ENCODE data around the gene SLC36A2. TPM values are rescaled to one million over a fixed set of nuclear protein-coding genes. Genes with fewer than 3 reads are reported as not detected.

SLC36A2 gene
- total and polyA plus RNA-seq, 2 donors (not counting 1 experiment from before 2014, with no cell fraction given) = not detected

DNA sequence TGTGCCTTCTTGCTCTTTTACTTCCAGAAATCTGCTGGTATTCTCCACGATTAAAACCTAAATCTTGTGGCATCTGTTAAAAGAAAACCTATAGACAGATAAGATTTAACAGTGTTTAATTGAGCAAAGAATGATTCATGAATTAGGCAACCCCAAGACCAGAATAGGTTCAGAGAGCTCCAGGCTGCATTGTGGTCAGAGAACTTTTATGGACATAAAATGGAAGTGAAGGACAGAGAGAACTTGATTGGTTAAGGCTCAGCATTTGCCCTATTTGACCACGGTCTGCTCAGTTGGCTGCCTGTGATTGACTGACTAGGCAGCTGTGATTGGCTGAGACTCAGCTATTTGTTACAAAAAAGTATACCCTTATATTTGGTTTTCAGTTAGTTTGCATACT is 10.4 kb upstream of the SLC36A2 start:
- Histone ChIP-seq H3K4me1 (ENCODE audit: control insufficient read depth, extremely low read depth, insufficient read depth, low read length) (no peaks in the 10 kb centered on the region), H3K4me3 (replicated peaks in 1 of 4; ENCODE audit: control extremely low read depth in 1 of 4, insufficient read depth in 1 of 4, low read depth in 3 of 4, low read length in 4 of 4) (no peak overlapping the region), H4K20me1 (ENCODE audit: control insufficient read depth, extremely low read depth, insufficient read depth, low read length) (no peaks in the 10 kb centered on the region), H2AFZ (ENCODE audit: low read length) (no peak overlapping the region), H3K27me3 (ENCODE audit: control insufficient read depth, insufficient read depth, low read length) (no peaks in the 10 kb centered on the region), H3K9me3 (ENCODE audit: control insufficient read depth, insufficient read depth, low read depth, low read length) (no peaks in the 10 kb centered on the region), H3K4me2 (ENCODE audit: extremely low read depth, insufficient read depth, low read length) (no peak overlapping the region), H3K27ac (ENCODE audit: insufficient read depth, low read length) (no peak overlapping the region), H3K36me3 (ENCODE audit: control insufficient read depth, insufficient read depth, low read length) (no peaks in the 10 kb centered on the region), H3K9ac (ENCODE audit: insufficient read depth, low read length) (no peak overlapping the region), H3K79me2 (ENCODE audit: control insufficient read depth, insufficient read depth, low read length) (no peaks in the 10 kb centered on the region)
- TF ChIP-seq, protein P1, sequence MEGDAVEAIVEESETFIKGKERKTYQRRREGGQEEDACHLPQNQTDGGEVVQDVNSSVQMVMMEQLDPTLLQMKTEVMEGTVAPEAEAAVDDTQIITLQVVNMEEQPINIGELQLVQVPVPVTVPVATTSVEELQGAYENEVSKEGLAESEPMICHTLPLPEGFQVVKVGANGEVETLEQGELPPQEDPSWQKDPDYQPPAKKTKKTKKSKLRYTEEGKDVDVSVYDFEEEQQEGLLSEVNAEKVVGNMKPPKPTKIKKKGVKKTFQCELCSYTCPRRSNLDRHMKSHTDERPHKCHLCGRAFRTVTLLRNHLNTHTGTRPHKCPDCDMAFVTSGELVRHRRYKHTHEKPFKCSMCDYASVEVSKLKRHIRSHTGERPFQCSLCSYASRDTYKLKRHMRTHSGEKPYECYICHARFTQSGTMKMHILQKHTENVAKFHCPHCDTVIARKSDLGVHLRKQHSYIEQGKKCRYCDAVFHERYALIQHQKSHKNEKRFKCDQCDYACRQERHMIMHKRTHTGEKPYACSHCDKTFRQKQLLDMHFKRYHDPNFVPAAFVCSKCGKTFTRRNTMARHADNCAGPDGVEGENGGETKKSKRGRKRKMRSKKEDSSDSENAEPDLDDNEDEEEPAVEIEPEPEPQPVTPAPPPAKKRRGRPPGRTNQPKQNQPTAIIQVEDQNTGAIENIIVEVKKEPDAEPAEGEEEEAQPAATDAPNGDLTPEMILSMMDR (conservative IDR thresholded peaks at IDR 0.05 in 1 of 2, IDR thresholded peaks at IDR 0.05 in 1 of 2; ENCODE audit: low read depth in 1 of 2, low read length in 2 of 2) = no peak
- TF ChIP-seq EZH2 (IDR thresholded peaks at IDR 0.05; ENCODE audit: low read length, missing control alignments) = no peak
- no peak for DNase-seq (ENCODE audit: low read depth in 2 of 2)

DNA sequence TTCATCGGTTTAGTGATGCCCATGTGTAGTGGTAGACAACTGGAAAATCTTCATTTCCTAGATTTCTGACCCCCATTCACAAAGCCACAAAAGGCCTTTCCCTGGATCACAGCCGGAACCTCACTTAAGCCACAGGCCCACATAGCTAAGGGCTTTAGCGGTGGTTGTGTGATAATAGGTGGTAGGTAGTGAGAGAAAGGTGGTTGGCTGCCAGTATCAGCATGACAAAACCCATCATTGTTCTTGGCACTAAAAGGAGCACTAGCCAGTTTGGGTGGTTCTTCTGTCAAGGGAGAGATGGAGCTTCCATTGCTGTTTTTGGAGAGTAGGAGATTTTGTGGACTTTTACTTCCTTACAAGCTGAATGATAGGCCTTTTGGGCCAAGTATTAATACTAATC is 9.7 kb upstream of the SLC36A2 start:
- H3K4me2 ChIP-seq (ENCODE audit: extremely low read depth, insufficient read depth, low read length) = no peak overlapping the region
- H3K9me3 ChIP-seq (ENCODE audit: control insufficient read depth, insufficient read depth, low read depth, low read length) = no peaks in the 10 kb centered on the region
- no peak overlapping the region for H3K4me3 ChIP-seq (replicated peaks in 1 of 4; ENCODE audit: control extremely low read depth in 1 of 4, insufficient read depth in 1 of 4, low read depth in 3 of 4, low read length in 4 of 4)
- no peak for DNase-seq (ENCODE audit: low read depth in 2 of 2)
- H2AFZ ChIP-seq (ENCODE audit: low read length) = no peak overlapping the region
- no peak for TF ChIP-seq EZH2 (IDR thresholded peaks at IDR 0.05; ENCODE audit: low read length, missing control alignments)
- TF ChIP-seq, protein P1 (conservative IDR thresholded peaks at IDR 0.05 in 1 of 2, IDR thresholded peaks at IDR 0.05 in 1 of 2; ENCODE audit: low read depth in 1 of 2, low read length in 2 of 2) = no peak
- no peaks in the 10 kb centered on the region for H3K79me2 ChIP-seq (ENCODE audit: control insufficient read depth, insufficient read depth, low read length)
- no peak overlapping the region for H3K27ac ChIP-seq (ENCODE audit: insufficient read depth, low read length)
- no peaks in the 10 kb centered on the region for H3K36me3 ChIP-seq (ENCODE audit: control insufficient read depth, insufficient read depth, low read length)
- H4K20me1 ChIP-seq (ENCODE audit: control insufficient read depth, extremely low read depth, insufficient read depth, low read length) = no peaks in the 10 kb centered on the region
- H3K27me3 ChIP-seq (ENCODE audit: control insufficient read depth, insufficient read depth, low read length) = no peaks in the 10 kb centered on the region
- H3K9ac ChIP-seq (ENCODE audit: insufficient read depth, low read length) = no peak overlapping the region
- no peaks in the 10 kb centered on the region for H3K4me1 ChIP-seq (ENCODE audit: control insufficient read depth, extremely low read depth, insufficient read depth, low read length)

DNA sequence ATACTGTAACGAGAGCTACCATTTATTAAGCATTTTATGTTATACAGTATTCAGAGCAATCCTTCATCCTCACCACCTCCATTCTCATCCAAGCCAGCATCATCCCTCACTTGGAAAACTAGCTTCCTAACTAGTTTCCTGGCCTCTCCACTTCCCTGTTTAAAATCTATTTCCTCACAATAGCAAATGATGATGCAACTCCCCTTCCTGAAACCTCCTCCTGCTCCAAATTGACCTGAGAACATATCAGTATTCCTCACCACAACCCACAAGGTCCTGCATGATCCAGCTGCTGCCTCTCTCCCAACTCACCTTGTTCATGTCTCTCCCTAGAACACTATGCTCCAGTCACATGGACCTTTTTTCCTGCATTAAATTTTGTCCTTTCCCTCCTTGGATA is 4.3 kb upstream of the SLC36A2 start:
- no peak for TF ChIP-seq EZH2 (IDR thresholded peaks at IDR 0.05; ENCODE audit: low read length, missing control alignments)
- TF ChIP-seq, protein P1 (conservative IDR thresholded peaks at IDR 0.05 in 1 of 2, IDR thresholded peaks at IDR 0.05 in 1 of 2; ENCODE audit: low read depth in 1 of 2, low read length in 2 of 2) = no peak
- no peaks in the 10 kb centered on the region for H3K9me3 ChIP-seq (ENCODE audit: control insufficient read depth, insufficient read depth, low read depth, low read length)
- no peaks in the 10 kb centered on the region for H3K79me2 ChIP-seq (ENCODE audit: control insufficient read depth, insufficient read depth, low read length)
- H3K27me3 ChIP-seq (ENCODE audit: control insufficient read depth, insufficient read depth, low read length) = peaks cover 3% of the 10 kb centered on the region
- H3K27ac ChIP-seq (ENCODE audit: insufficient read depth, low read length) = no peak overlapping the region
- no peaks in the 10 kb centered on the region for H4K20me1 ChIP-seq (ENCODE audit: control insufficient read depth, extremely low read depth, insufficient read depth, low read length)
- DNase-seq (ENCODE audit: low read depth in 2 of 2) = no peak
- H3K4me3 ChIP-seq (replicated peaks in 1 of 4; ENCODE audit: control extremely low read depth in 1 of 4, insufficient read depth in 1 of 4, low read depth in 3 of 4, low read length in 4 of 4) = no peak overlapping the region
- no peak overlapping the region for H3K4me2 ChIP-seq (ENCODE audit: extremely low read depth, insufficient read depth, low read length)
- H3K36me3 ChIP-seq (ENCODE audit: control insufficient read depth, insufficient read depth, low read length) = no peaks in the 10 kb centered on the region
- H3K9ac ChIP-seq (ENCODE audit: insufficient read depth, low read length) = no peak overlapping the region
- no peak overlapping the region for H2AFZ ChIP-seq (ENCODE audit: low read length)
- no peaks in the 10 kb centered on the region for H3K4me1 ChIP-seq (ENCODE audit: control insufficient read depth, extremely low read depth, insufficient read depth, low read length)
